ENCODE measurements around the gene SUN1. TPM values are rescaled to one million over a fixed set of nuclear protein-coding genes. Genes with fewer than 3 reads are reported as not detected.
"Not testable (repeated sequence)": the region's sequence is repeated elsewhere in the genome, so short reads cannot be mapped to it uniquely, and the experiment has no call there.

Gene SUN1
- total RNA-seq, 5 donors from 2014 or later (not counting 1 experiment from before 2014, with no cell fraction given), result 90.8 to 299 (median 279) TPM

GRCh38 chr7:843230-843629 is 11.0 kb downstream of the SUN1 start:
- H3K27ac Mint-ChIP-seq, result no peak overlapping the region
- ATAC-seq (replicated peaks in 1 of 4), result no peak

GRCh38 chr7:844043-844442 is 11.8 kb downstream of the SUN1 start:
- ChIA-PET CTCF (no interaction called here), POLR2A (no interaction called here)
- no peaks in the 10 kb centered on the region for H3K9me3 Mint-ChIP-seq
- Histone ChIP-seq H3K4me1 (ENCODE audit: control insufficient read depth in 1 of 2, extremely low read depth in 1 of 2, insufficient read depth in 2 of 2, low read length in 2 of 2) (no peaks in the 10 kb centered on the region), H3K4me3 (ENCODE audit: control insufficient read depth in 1 of 2, extremely low read depth in 1 of 2, low read length in 1 of 2) (no peak overlapping the region), H3K9me3 (no peaks in the 10 kb centered on the region), H3K27me3 (replicated peaks in 1 of 2; ENCODE audit: control insufficient read depth in 2 of 2, extremely low read depth in 1 of 2, insufficient read depth in 2 of 2, low read length in 1 of 2) (no peaks in the 10 kb centered on the region), H3K27ac (ENCODE audit: low read length) (no peak overlapping the region), H3K36me3 (ENCODE audit: control insufficient read depth in 2 of 2, extremely low read depth in 1 of 2, insufficient read depth in 1 of 2, low read length in 1 of 2) (peaks cover 17 to 54% of the 10 kb centered on the region in 2 donors)
- H3K4me3 Mint-ChIP-seq, result no peak overlapping the region
- H3K36me3 Mint-ChIP-seq, result peaks cover 50% of the 10 kb centered on the region
- no peaks in the 10 kb centered on the region for H3K27me3 Mint-ChIP-seq
- H3K27ac Mint-ChIP-seq, result no peak overlapping the region
- DNase-seq (no peak), ATAC-seq (replicated peaks in 1 of 4) (no peak)
- 93% methylated on average over 14 of the region's 14 CpGs for WGBS (ENCODE audit: insufficient coverage)
- no peaks in the 10 kb centered on the region for H3K4me1 Mint-ChIP-seq

More at GRCh38 chr7:843230-843629, 11.0 kb downstream of the SUN1 start:
- Histone ChIP-seq H3K9me3 (no peaks in the 10 kb centered on the region), H3K4me3 (ENCODE audit: control insufficient read depth in 1 of 2, extremely low read depth in 1 of 2, low read length in 1 of 2) (no peak overlapping the region), H3K27me3 (replicated peaks in 1 of 2; ENCODE audit: control insufficient read depth in 2 of 2, extremely low read depth in 1 of 2, insufficient read depth in 2 of 2, low read length in 1 of 2) (no peaks in the 10 kb centered on the region), H3K4me1 (ENCODE audit: control insufficient read depth in 1 of 2, extremely low read depth in 1 of 2, insufficient read depth in 2 of 2, low read length in 2 of 2) (no peaks in the 10 kb centered on the region), H3K36me3 (ENCODE audit: control insufficient read depth in 2 of 2, extremely low read depth in 1 of 2, insufficient read depth in 1 of 2, low read length in 1 of 2) (peaks cover 17 to 57% of the 10 kb centered on the region in 2 donors), H3K27ac (ENCODE audit: low read length) (no peak overlapping the region)
- Mint-ChIP-seq H3K27me3 (no peaks in the 10 kb centered on the region), H3K9me3 (no peaks in the 10 kb centered on the region), H3K4me3 (no peak overlapping the region), H3K36me3 (peaks cover 51% of the 10 kb centered on the region), H3K4me1 (peaks cover 0 to 3% (median 0%) of the 10 kb centered on the region in 3 donors)
- ChIA-PET POLR2A (no interaction called here), CTCF (interaction anchor here in 1 of 2 donors (0.5 kb wide), 1 partner anchor 609 kb away, joined by 6 read pairs; no protein-coding TSS in a partner anchor)
- DNase-seq, result no peak
- WGBS (ENCODE audit: insufficient coverage), result 97% methylated on average over 9 of the region's 17 CpGs

GRCh38 chr7:844514-844913 is 12.2 kb downstream of the SUN1 start:
- WGBS (ENCODE audit: insufficient coverage), result 99% methylated on average over 14 of the region's 15 CpGs
- Histone ChIP-seq H3K4me3 (ENCODE audit: control insufficient read depth in 1 of 2, extremely low read depth in 1 of 2, low read length in 1 of 2) (no peak overlapping the region), H3K9me3 (no peaks in the 10 kb centered on the region), H3K27me3 (replicated peaks in 1 of 2; ENCODE audit: control insufficient read depth in 2 of 2, extremely low read depth in 1 of 2, insufficient read depth in 2 of 2, low read length in 1 of 2) (no peaks in the 10 kb centered on the region), H3K4me1 (ENCODE audit: control insufficient read depth in 1 of 2, extremely low read depth in 1 of 2, insufficient read depth in 2 of 2, low read length in 2 of 2) (no peaks in the 10 kb centered on the region), H3K36me3 (ENCODE audit: control insufficient read depth in 2 of 2, extremely low read depth in 1 of 2, insufficient read depth in 1 of 2, low read length in 1 of 2) (peaks cover 17 to 55% of the 10 kb centered on the region in 2 donors), H3K27ac (ENCODE audit: low read length) (no peak overlapping the region)
- POLR2A ChIA-PET, result no interaction called here
- ATAC-seq (replicated peaks in 1 of 4) (no peak), DNase-seq (no peak)
- Mint-ChIP-seq H3K4me1 (peaks cover 0 to 3% (median 0%) of the 10 kb centered on the region in 3 donors), H3K36me3 (peaks cover 53% of the 10 kb centered on the region), H3K27ac (no peak overlapping the region), H3K4me3 (no peak overlapping the region), H3K27me3 (no peaks in the 10 kb centered on the region), H3K9me3 (no peaks in the 10 kb centered on the region)
- CTCF ChIA-PET, result no interaction called here

- Mint-ChIP-seq H3K9me3 (no peaks in the 10 kb centered on the region), H3K4me3 (no peak overlapping the region), H3K36me3 (peaks cover 54% of the 10 kb centered on the region), H3K4me1 (peaks cover 0 to 3% (median 0%) of the 10 kb centered on the region in 3 donors), H3K27ac (no peak overlapping the region), H3K27me3 (no peaks in the 10 kb centered on the region)
- H3K27ac ChIP-seq (ENCODE audit: low read length), result no peak overlapping the region
- no peaks in the 10 kb centered on the region for H3K27me3 ChIP-seq (replicated peaks in 1 of 2; ENCODE audit: control insufficient read depth in 2 of 2, extremely low read depth in 1 of 2, insufficient read depth in 2 of 2, low read length in 1 of 2)
- H3K36me3 ChIP-seq (ENCODE audit: control insufficient read depth in 2 of 2, extremely low read depth in 1 of 2, insufficient read depth in 1 of 2, low read length in 1 of 2), result peaks cover 17 to 55% of the 10 kb centered on the region in 2 donors
- H3K4me3 ChIP-seq (ENCODE audit: control insufficient read depth in 1 of 2, extremely low read depth in 1 of 2, low read length in 1 of 2), result no peak overlapping the region
- ChIA-PET POLR2A (no interaction called here), CTCF (no interaction called here)
- 98% methylated on average over 14 of the region's 22 CpGs for WGBS (ENCODE audit: insufficient coverage)
- DNase-seq (no peak), ATAC-seq (replicated peaks in 1 of 4) (no peak)
- H3K4me1 ChIP-seq (ENCODE audit: control insufficient read depth in 1 of 2, extremely low read depth in 1 of 2, insufficient read depth in 2 of 2, low read length in 2 of 2), result no peaks in the 10 kb centered on the region
- H3K9me3 ChIP-seq, result no peaks in the 10 kb centered on the region
Measured at GRCh38 chr7:845091-845490, 12.8 kb downstream of the SUN1 start.

GRCh38 chr7:845731-846130 is 13.5 kb downstream of the SUN1 start:
- no peak overlapping the region for H3K27ac Mint-ChIP-seq
- no peak overlapping the region for H3K4me3 Mint-ChIP-seq
- H3K9me3 ChIP-seq, result no peaks in the 10 kb centered on the region
- 95% methylated on average over 10 of the region's 11 CpGs for WGBS (ENCODE audit: insufficient coverage)
- ATAC-seq (replicated peaks in 1 of 4), result no peak
- no peaks in the 10 kb centered on the region for H3K27me3 Mint-ChIP-seq
- peaks cover 15 to 52% of the 10 kb centered on the region in 2 donors for H3K36me3 ChIP-seq (ENCODE audit: control insufficient read depth in 2 of 2, extremely low read depth in 1 of 2, insufficient read depth in 1 of 2, low read length in 1 of 2)
- POLR2A ChIA-PET, result no interaction called here
- CTCF ChIA-PET, result no interaction called here
- no peak overlapping the region for H3K4me3 ChIP-seq (ENCODE audit: control insufficient read depth in 1 of 2, extremely low read depth in 1 of 2, low read length in 1 of 2)
- H3K27me3 ChIP-seq (replicated peaks in 1 of 2; ENCODE audit: control insufficient read depth in 2 of 2, extremely low read depth in 1 of 2, insufficient read depth in 2 of 2, low read length in 1 of 2), result no peaks in the 10 kb centered on the region
- H3K4me1 Mint-ChIP-seq, result peaks cover 0 to 3% (median 0%) of the 10 kb centered on the region in 3 donors
- DNase-seq, result no peak
- H3K9me3 Mint-ChIP-seq, result no peaks in the 10 kb centered on the region
- peaks cover 54% of the 10 kb centered on the region for H3K36me3 Mint-ChIP-seq
- H3K27ac ChIP-seq (ENCODE audit: low read length), result no peak overlapping the region
- H3K4me1 ChIP-seq (ENCODE audit: control insufficient read depth in 1 of 2, extremely low read depth in 1 of 2, insufficient read depth in 2 of 2, low read length in 2 of 2), result no peaks in the 10 kb centered on the region

GRCh38 chr7:846958-847650 is 14.8 kb downstream of the SUN1 start:
- H3K4me1 ChIP-seq (ENCODE audit: control insufficient read depth in 1 of 2, extremely low read depth in 1 of 2, insufficient read depth in 2 of 2, low read length in 2 of 2); DNase-seq; H3K27me3 Mint-ChIP-seq; H3K9me3 ChIP-seq; H3K27me3 ChIP-seq (replicated peaks in 1 of 2; ENCODE audit: control insufficient read depth in 2 of 2, extremely low read depth in 1 of 2, insufficient read depth in 2 of 2, low read length in 1 of 2); H3K27ac Mint-ChIP-seq; H3K4me3 ChIP-seq (ENCODE audit: control insufficient read depth in 1 of 2, extremely low read depth in 1 of 2, low read length in 1 of 2); H3K4me1 Mint-ChIP-seq; POLR2A ChIA-PET; H3K4me3 Mint-ChIP-seq; H3K9me3 Mint-ChIP-seq; ATAC-seq (replicated peaks in 1 of 4); CTCF ChIA-PET; H3K27ac ChIP-seq (ENCODE audit: low read length): not testable (repeated sequence)
- H3K36me3 ChIP-seq (ENCODE audit: control insufficient read depth in 2 of 2, extremely low read depth in 1 of 2, insufficient read depth in 1 of 2, low read length in 1 of 2), result peaks cover 15 to 56% of the 10 kb centered on the region in 2 donors
- H3K36me3 Mint-ChIP-seq, result peaks cover 53% of the 10 kb centered on the region
- WGBS (ENCODE audit: insufficient coverage), result 95% methylated on average over 20 of the region's 37 CpGs

Measured in T-cell (primary cell).